H1 (cell line): Measurements from ENCODE around the gene DDOST. TPM values are rescaled to one million over a fixed set of nuclear protein-coding genes. Genes with fewer than 3 reads are reported as not detected.

Source experiments
- CEBPB ChIP-seq: IDR thresholded peaks from 2 replicates; pipeline ENCODE4 v1.6.1; 2012; ENCODE audit warnings: low read depth, low read length
- CHD7 ChIP-seq: fragments of 300-600 bp; sonication (generic); IDR thresholded peaks from 2 replicates; pipeline ENCODE4 v1.7.1; 2012; ENCODE audit warnings: low read length, moderate library complexity, mild to moderate bottlenecking, inconsistent platforms; ENCODE audit not compliant: insufficient replicate concordance
- CTBP2 ChIP-seq: IDR thresholded peaks from 2 replicates; pipeline ENCODE4 v1.7.0; 2011; ENCODE audit warnings: borderline replicate concordance, mild to moderate bottlenecking, moderate library complexity, mixed read lengths, low read length; ENCODE audit not compliant: insufficient read depth, insufficient read length
- EGR1 ChIP-seq: IDR thresholded peaks from 2 replicates; pipeline ENCODE4 v1.6.1; 2011; ENCODE audit warnings: low read depth, low read length, borderline replicate concordance
- EP300 ChIP-seq, 2 experiments: IDR thresholded peaks; 1 replicate in 1 of 2; 2 replicates in 1 of 2; pipeline ENCODE4 v1.6.1; 2011 to 2012; ENCODE audit warnings: low read depth in 2 of 2, low read length in 2 of 2, mild to moderate bottlenecking in 2 of 2, borderline replicate concordance in 1 of 2, inconsistent platforms in 1 of 2, moderate library complexity in 1 of 2
- GABPA ChIP-seq: IDR thresholded peaks from 2 replicates; pipeline ENCODE4 v1.6.1; 2011; ENCODE audit warnings: mild to moderate bottlenecking, low read length, moderate library complexity, borderline replicate concordance; ENCODE audit not compliant: insufficient read depth
- KDM1A ChIP-seq: fragments of 200-600, 300-600 bp; sonication (generic); IDR thresholded peaks from 2 replicates; pipeline ENCODE4 v1.7.1; 2016; ENCODE audit warnings: mild to moderate bottlenecking, low read length, borderline replicate concordance
- PHF8 ChIP-seq: fragments of 200-600 bp; sonication (generic); conservative IDR thresholded peaks from 2 replicates; pipeline ENCODE4 v1.7.1; 2012; ENCODE audit warnings: low read depth, mild to moderate bottlenecking, inconsistent platforms, low read length, moderate library complexity
- SP4 ChIP-seq: IDR thresholded peaks from 2 replicates; pipeline ENCODE4 v1.6.1; 2012; ENCODE audit warnings: low read length, inconsistent platforms
- SUZ12 ChIP-seq: fragments of 200-600 bp; sonication (generic); IDR thresholded peaks from 2 replicates; pipeline ENCODE4 v1.6.1; 2012; ENCODE audit warnings: mild to moderate bottlenecking, inconsistent platforms, low read length, moderate library complexity, mixed read lengths
- TCF12 ChIP-seq: IDR thresholded peaks from 2 replicates; pipeline ENCODE4 v1.6.1; 2011; ENCODE audit warnings: low read depth, mild to moderate bottlenecking, low read length
- polyA plus RNA-seq, 7 experiments: library from polyadenylated mRNA; depleted of rRNA in 3 of 7; stranded (reverse) in 5 of 7; unstranded in 2 of 7; fragments of >200 nt in 5 of 7; fragments of 200-250 nt in 2 of 7; gene quantifications; 1 replicate in 5 of 7; 2 replicates in 1 of 7; 4 replicates in 1 of 7; pipeline versions ENCODE4 v1.2.1 to v1.2.3, GENCODE V29; 2011 to 2013; ENCODE audit warnings: missing spikeins in 2 of 7, mixed read lengths in 2 of 7
- total RNA-seq: library from RNA; stranded (reverse); fragmentation: NEBNext Ultra II Directional; extraction: Animal tissue kit (Norgen Biotek cat#: 25700); gene quantifications from 2 replicates; pipeline ENCODE4 v1.2.1, GENCODE V29; 2021
- TF ChIP-seq, protein P1 (sequence below): IDR thresholded peaks from 2 replicates; pipeline ENCODE4 v1.6.1; 2012; ENCODE audit warnings: inconsistent platforms

Gene DDOST
- total and polyA plus RNA-seq, 2 of the 8 experiments (the other 6 are each of a cell fraction or from before 2014, with no cell fraction given): 253 to 336 TPM

DNA sequence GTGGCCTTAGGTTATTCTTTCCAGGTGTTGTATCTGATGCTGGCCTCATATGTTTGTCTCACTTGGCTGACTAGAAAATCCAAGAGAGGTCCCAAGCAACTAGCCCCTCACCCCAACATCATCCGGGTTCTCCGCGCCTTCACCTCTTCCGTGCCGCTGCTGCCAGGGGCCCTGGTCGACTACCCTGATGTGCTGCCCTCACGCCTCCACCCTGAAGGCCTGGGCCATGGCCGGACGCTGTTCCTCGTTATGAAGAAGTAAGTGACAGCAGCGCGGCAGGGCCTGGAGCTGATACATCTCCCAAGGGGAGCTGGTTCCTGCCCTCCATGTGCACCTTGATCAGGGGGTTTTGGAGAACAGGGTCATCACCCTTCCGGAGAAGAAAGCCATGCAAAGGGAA is 16.8 kb downstream of the DDOST start (continued):
- TF ChIP-seq CHD7 (no peak), GABPA (no peak), PHF8 (no peak), CEBPB (no peak), SP4 (no peak), KDM1A (no peak), TCF12 (no peak), CTBP2 (no peak), EP300 (IDR thresholded peaks at IDR 0.05; ENCODE audit: borderline replicate concordance in 1 of 2, low read depth in 2 of 2, low read length in 2 of 2) (no peak), EGR1 (no peak), SUZ12 (no peak)
- TF ChIP-seq, protein P1, sequence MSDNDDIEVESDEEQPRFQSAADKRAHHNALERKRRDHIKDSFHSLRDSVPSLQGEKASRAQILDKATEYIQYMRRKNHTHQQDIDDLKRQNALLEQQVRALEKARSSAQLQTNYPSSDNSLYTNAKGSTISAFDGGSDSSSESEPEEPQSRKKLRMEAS: no peak
